ENCODE data around the gene MED13L.

DNA sequence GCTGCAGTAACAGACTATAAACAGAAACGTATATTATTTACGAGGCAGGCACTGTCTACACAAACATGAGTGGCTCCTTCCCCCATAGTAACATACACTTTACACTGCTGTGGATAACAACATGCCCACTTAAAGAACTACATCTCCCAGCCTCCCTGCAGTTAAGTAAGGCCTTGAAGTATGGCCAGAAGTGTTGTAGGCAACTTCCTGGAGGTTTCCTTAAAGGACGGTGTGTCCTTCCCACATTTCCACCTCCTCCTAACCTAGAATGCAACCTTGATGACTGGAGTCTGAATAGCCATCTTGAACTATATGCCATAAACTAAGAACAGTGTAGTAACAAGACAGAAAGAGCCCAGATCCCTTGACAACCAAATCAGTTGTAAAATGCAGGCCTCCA, 20.3 kb downstream of the MED13L start:
- TF ChIP-seq, protein P1, sequence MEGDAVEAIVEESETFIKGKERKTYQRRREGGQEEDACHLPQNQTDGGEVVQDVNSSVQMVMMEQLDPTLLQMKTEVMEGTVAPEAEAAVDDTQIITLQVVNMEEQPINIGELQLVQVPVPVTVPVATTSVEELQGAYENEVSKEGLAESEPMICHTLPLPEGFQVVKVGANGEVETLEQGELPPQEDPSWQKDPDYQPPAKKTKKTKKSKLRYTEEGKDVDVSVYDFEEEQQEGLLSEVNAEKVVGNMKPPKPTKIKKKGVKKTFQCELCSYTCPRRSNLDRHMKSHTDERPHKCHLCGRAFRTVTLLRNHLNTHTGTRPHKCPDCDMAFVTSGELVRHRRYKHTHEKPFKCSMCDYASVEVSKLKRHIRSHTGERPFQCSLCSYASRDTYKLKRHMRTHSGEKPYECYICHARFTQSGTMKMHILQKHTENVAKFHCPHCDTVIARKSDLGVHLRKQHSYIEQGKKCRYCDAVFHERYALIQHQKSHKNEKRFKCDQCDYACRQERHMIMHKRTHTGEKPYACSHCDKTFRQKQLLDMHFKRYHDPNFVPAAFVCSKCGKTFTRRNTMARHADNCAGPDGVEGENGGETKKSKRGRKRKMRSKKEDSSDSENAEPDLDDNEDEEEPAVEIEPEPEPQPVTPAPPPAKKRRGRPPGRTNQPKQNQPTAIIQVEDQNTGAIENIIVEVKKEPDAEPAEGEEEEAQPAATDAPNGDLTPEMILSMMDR (IDR thresholded peaks at IDR 0.05): no peak
- no peak for TF ChIP-seq ZNF512 (CRISPR knock-in tag; IDR thresholded peaks at IDR 0.05; ENCODE audit: borderline replicate concordance)
- TF ChIP-seq, protein P2, sequence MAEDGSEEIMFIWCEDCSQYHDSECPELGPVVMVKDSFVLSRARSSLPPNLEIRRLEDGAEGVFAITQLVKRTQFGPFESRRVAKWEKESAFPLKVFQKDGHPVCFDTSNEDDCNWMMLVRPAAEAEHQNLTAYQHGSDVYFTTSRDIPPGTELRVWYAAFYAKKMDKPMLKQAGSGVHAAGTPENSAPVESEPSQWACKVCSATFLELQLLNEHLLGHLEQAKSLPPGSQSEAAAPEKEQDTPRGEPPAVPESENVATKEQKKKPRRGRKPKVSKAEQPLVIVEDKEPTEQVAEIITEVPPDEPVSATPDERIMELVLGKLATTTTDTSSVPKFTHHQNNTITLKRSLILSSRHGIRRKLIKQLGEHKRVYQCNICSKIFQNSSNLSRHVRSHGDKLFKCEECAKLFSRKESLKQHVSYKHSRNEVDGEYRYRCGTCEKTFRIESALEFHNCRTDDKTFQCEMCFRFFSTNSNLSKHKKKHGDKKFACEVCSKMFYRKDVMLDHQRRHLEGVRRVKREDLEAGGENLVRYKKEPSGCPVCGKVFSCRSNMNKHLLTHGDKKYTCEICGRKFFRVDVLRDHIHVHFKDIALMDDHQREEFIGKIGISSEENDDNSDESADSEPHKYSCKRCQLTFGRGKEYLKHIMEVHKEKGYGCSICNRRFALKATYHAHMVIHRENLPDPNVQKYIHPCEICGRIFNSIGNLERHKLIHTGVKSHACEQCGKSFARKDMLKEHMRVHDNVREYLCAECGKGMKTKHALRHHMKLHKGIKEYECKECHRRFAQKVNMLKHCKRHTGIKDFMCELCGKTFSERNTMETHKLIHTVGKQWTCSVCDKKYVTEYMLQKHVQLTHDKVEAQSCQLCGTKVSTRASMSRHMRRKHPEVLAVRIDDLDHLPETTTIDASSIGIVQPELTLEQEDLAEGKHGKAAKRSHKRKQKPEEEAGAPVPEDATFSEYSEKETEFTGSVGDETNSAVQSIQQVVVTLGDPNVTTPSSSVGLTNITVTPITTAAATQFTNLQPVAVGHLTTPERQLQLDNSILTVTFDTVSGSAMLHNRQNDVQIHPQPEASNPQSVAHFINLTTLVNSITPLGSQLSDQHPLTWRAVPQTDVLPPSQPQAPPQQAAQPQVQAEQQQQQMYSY (CRISPR knock-in tag; IDR thresholded peaks at IDR 0.05): no peak
- TF ChIP-seq CREB1 (CRISPR knock-in tag; IDR thresholded peaks at IDR 0.05): no peak
- TF ChIP-seq ZNF416 (CRISPR knock-in tag; IDR thresholded peaks at IDR 0.05): no peak
- no peak for TF ChIP-seq ARID4B (CRISPR knock-in tag; IDR thresholded peaks at IDR 0.05; ENCODE audit: borderline replicate concordance)
- TF ChIP-seq, protein P3, sequence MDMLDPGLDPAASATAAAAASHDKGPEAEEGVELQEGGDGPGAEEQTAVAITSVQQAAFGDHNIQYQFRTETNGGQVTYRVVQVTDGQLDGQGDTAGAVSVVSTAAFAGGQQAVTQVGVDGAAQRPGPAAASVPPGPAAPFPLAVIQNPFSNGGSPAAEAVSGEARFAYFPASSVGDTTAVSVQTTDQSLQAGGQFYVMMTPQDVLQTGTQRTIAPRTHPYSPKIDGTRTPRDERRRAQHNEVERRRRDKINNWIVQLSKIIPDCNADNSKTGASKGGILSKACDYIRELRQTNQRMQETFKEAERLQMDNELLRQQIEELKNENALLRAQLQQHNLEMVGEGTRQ (CRISPR knock-in tag; IDR thresholded peaks at IDR 0.05): no peak
- TF ChIP-seq, protein P4, sequence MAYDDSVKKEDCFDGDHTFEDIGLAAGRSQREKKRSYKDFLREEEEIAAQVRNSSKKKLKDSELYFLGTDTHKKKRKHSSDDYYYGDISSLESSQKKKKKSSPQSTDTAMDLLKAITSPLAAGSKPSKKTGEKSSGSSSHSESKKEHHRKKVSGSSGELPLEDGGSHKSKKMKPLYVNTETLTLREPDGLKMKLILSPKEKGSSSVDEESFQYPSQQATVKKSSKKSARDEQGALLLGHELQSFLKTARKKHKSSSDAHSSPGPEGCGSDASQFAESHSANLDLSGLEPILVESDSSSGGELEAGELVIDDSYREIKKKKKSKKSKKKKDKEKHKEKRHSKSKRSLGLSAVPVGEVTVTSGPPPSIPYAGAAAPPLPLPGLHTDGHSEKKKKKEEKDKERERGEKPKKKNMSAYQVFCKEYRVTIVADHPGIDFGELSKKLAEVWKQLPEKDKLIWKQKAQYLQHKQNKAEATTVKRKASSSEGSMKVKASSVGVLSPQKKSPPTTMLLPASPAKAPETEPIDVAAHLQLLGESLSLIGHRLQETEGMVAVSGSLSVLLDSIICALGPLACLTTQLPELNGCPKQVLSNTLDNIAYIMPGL (CRISPR knock-in tag; IDR thresholded peaks at IDR 0.05): no peak
- no peak for TF ChIP-seq CREM (CRISPR knock-in tag; IDR thresholded peaks at IDR 0.05)
- TF ChIP-seq, protein P5, sequence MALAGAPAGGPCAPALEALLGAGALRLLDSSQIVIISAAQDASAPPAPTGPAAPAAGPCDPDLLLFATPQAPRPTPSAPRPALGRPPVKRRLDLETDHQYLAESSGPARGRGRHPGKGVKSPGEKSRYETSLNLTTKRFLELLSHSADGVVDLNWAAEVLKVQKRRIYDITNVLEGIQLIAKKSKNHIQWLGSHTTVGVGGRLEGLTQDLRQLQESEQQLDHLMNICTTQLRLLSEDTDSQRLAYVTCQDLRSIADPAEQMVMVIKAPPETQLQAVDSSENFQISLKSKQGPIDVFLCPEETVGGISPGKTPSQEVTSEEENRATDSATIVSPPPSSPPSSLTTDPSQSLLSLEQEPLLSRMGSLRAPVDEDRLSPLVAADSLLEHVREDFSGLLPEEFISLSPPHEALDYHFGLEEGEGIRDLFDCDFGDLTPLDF (CRISPR knock-in tag; IDR thresholded peaks at IDR 0.05): no peak
- no peak for TF ChIP-seq ATF3 (CRISPR knock-in tag; conservative IDR thresholded peaks at IDR 0.05)
- no peak for TF ChIP-seq MAX (CRISPR knock-in tag; IDR thresholded peaks at IDR 0.05)
- TF ChIP-seq FOXJ3 (CRISPR knock-in tag; IDR thresholded peaks at IDR 0.05; ENCODE audit: borderline replicate concordance): no peak

Measured in WTC11 (cell line).